Osteocyte (in vitro differentiated cells): ENCODE data around the gene WNT8B. TPM values are rescaled to one million over a fixed set of nuclear protein-coding genes. Genes with fewer than 3 reads are reported as not detected.

ENCODE experiments used
- DNase-seq: peaks from one replicate; pipeline ENCODE4 v3.0.0; 2021; ENCODE audit warnings: mixed read lengths; ENCODE audit not compliant: unreplicated experiment; ENCODE audit errors: extremely low spot score
- H3K27ac Mint-ChIP-seq: one replicate; pipeline ENCODE4 v1.8.0; 2021; ENCODE audit warnings: mild to moderate bottlenecking, mixed read lengths; ENCODE audit not compliant: unreplicated experiment
- H3K27me3 Mint-ChIP-seq: one replicate; pipeline ENCODE4 v1.8.0; 2021; ENCODE audit warnings: mixed read lengths; ENCODE audit not compliant: unreplicated experiment
- H3K36me3 Mint-ChIP-seq: one replicate; pipeline ENCODE4 v1.8.0; 2021; ENCODE audit warnings: mixed read lengths; ENCODE audit not compliant: unreplicated experiment
- H3K4me1 Mint-ChIP-seq: one replicate; pipeline ENCODE4 v1.8.0; 2021; ENCODE audit warnings: mixed read lengths; ENCODE audit not compliant: unreplicated experiment
- H3K4me3 Mint-ChIP-seq: one replicate; pipeline ENCODE4 v1.8.0; 2021; ENCODE audit warnings: mild to moderate bottlenecking, moderate library complexity, mixed read lengths; ENCODE audit not compliant: unreplicated experiment
- H3K9me3 Mint-ChIP-seq: one replicate; pipeline ENCODE4 v1.8.0; 2021; ENCODE audit warnings: mixed read lengths; ENCODE audit not compliant: unreplicated experiment
- total RNA-seq: library from RNA; stranded (reverse); gene quantifications from 2 replicates; pipeline ENCODE4 v1.2.1, GENCODE V29; 2021
- TF ChIP-seq, protein P1 (sequence below): fragments of 200-600 bp; sonication (generic); IDR thresholded peaks from 2 replicates; pipeline ENCODE4 v1.5.0; 2021; ENCODE audit warnings: antibody characterized with exemption, mild to moderate bottlenecking, moderate library complexity

The WNT8B gene
- total RNA-seq, 1 donor from 2014 or later, result not detected

DNA sequence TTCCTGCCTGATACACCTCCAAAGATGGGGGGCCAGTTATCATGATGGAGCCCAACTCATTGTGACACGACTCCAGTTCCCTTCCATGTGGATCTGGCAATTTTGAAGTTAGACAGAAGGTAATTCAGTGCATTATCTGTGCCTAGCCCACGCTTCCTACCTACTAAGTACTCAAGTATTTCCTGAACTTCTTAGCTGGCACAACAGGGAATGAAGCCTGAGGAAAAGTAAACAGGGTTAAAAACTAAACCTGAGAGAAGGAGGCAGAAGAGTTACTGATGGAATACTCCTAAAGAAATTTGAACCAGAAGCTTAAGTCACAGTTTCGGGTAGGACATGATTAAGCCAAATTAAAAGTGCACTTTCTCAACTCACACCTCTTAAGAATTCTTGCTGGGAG lies 58.0 kb downstream of the WNT8B start:
- Mint-ChIP-seq H3K9me3 (no peaks in the 10 kb centered on the region), H3K4me3 (no peak overlapping the region), H3K27ac (peak overlapping the region; percentile 56), H3K27me3 (no peaks in the 10 kb centered on the region), H3K4me1 (peaks cover 21% of the 10 kb centered on the region), H3K36me3 (peaks cover 21% of the 10 kb centered on the region)
- DNase-seq, result no peak
- TF ChIP-seq, protein P1, sequence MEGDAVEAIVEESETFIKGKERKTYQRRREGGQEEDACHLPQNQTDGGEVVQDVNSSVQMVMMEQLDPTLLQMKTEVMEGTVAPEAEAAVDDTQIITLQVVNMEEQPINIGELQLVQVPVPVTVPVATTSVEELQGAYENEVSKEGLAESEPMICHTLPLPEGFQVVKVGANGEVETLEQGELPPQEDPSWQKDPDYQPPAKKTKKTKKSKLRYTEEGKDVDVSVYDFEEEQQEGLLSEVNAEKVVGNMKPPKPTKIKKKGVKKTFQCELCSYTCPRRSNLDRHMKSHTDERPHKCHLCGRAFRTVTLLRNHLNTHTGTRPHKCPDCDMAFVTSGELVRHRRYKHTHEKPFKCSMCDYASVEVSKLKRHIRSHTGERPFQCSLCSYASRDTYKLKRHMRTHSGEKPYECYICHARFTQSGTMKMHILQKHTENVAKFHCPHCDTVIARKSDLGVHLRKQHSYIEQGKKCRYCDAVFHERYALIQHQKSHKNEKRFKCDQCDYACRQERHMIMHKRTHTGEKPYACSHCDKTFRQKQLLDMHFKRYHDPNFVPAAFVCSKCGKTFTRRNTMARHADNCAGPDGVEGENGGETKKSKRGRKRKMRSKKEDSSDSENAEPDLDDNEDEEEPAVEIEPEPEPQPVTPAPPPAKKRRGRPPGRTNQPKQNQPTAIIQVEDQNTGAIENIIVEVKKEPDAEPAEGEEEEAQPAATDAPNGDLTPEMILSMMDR, result no peak

DNA sequence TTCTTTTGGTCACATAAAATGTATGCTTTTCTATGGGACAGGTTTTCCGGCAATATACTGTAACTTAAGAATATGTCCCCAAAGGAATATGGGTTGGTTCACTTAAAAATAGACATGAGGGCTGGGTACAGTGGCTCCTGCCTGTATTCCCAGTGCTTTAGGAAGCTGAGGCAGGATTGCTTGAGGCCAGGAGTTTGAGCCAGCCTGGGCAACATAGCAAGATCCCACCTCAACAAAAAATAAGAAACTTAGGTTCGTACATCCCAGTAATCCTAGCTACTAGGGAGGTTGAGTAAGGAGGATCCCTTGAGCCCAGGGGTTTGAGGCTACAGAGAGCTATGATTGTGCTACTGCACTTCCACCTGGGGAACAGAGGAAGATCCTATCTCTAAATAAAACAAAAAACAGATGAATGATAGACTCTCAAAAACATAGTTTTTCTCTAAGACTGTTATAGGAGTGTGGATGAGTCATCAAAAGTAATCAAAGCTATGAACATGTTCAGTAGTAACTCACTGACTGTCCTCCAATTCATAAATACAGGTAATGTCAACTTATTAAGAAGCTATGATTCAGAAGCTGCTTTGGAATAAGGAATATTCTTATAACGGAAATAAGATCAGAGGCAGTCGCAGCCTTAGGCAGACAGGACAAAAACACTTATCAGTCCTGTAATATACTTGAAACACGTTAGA lies 59.4 kb downstream of the WNT8B start:
- TF ChIP-seq, protein P1, result no peak
- Mint-ChIP-seq H3K36me3 (peaks cover 28% of the 10 kb centered on the region), H3K27ac (no peak overlapping the region), H3K4me3 (no peak overlapping the region), H3K27me3 (no peaks in the 10 kb centered on the region), H3K4me1 (peaks cover 21% of the 10 kb centered on the region), H3K9me3 (no peaks in the 10 kb centered on the region)
- DNase-seq, result no peak

DNA sequence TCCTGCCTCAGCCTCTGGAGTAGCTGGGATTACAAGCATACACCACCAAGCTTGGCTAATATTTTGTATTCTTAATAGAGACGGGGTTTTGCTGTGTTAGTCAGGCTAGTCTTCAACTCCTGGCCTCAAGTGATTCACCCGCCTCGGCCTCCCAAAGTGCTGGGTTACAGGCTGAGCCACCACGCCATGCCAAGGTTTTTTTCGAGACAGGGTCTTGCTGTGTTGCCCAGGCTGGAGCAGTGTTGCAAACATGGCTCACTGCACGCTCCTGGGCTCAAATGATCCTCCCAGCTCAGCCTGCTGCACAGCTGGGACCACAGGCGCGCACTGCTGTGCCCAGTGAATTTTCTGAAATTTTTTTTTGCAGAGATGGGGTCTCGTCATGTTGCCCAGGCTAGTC lies 60.1 kb downstream of the WNT8B start:
- no peak overlapping the region for H3K4me3 Mint-ChIP-seq
- TF ChIP-seq, protein P1, result no peak
- no peaks in the 10 kb centered on the region for H3K27me3 Mint-ChIP-seq
- H3K9me3 Mint-ChIP-seq, result no peaks in the 10 kb centered on the region
- no peak overlapping the region for H3K27ac Mint-ChIP-seq
- peak; percentile 40 for DNase-seq
- H3K4me1 Mint-ChIP-seq, result peaks cover 21% of the 10 kb centered on the region
- H3K36me3 Mint-ChIP-seq, result peaks cover 26% of the 10 kb centered on the region

DNA sequence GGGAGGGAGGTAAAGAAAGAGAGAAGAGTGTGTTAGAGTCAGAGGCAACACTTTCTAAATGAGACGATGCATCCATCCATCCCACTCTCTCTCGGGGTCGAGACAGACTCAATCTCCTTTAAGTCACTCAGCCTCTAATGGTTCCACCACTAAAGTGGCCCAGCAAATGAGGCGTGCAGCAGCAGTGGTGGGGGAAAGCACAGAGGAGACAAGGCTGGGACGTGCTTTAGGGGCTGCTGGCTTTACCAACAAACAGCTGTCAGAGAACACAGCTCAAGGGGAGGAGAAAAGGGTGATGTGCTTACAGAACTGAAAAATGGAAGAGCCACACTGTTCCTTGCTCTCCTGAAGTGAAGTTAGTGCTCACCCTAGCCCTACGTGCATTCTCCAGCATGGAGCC lies 61.4 kb downstream of the WNT8B start:
- Mint-ChIP-seq H3K9me3 (no peaks in the 10 kb centered on the region), H3K4me3 (no peak overlapping the region), H3K27ac (no peak overlapping the region), H3K36me3 (peaks cover 26% of the 10 kb centered on the region), H3K4me1 (peaks cover 22% of the 10 kb centered on the region), H3K27me3 (no peaks in the 10 kb centered on the region)
- no peak for DNase-seq
- TF ChIP-seq, protein P1, result no peak

DNA sequence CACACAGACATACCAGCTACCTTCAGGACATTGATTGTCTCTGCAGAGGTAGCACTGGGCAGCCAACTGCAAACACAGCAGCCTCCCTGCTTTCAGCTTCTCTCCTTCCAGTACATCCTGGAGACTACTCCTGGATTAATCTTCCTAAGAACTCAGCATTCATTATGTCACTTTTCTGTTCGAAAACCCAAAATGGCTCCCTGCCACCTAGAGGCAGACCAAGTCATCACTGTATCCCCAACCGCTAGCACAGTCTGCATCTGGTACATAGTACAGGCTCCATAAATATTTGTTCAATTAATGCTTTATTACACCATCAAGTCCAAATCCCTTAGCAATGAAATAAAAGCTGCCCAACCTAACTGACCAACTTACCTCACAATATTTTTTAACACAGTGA lies 61.8 kb downstream of the WNT8B start:
- no peaks in the 10 kb centered on the region for H3K27me3 Mint-ChIP-seq
- no peak overlapping the region for H3K4me3 Mint-ChIP-seq
- H3K4me1 Mint-ChIP-seq, result peaks cover 20% of the 10 kb centered on the region
- no peak overlapping the region for H3K27ac Mint-ChIP-seq
- TF ChIP-seq, protein P1, result no peak
- no peak for DNase-seq
- peaks cover 26% of the 10 kb centered on the region for H3K36me3 Mint-ChIP-seq
- no peaks in the 10 kb centered on the region for H3K9me3 Mint-ChIP-seq
